Adrenal gland (tissue), 5 donors: Measurements from ENCODE around the gene MUC12.

Experiments
- POLR2A ChIP-seq, 2 donors: fragments of 450-650 bp; IDR thresholded peaks; one replicate each; pipeline ENCODE4 v1.6.1; 2017; ENCODE audit warnings: antibody characterized with exemption in 2 of 2, mild to moderate bottlenecking in 2 of 2, moderate library complexity in 1 of 2
- TF ChIP-seq, protein P1 (sequence below), 6 experiments: fragments of 450-650 bp in 4 of 6; fragments of 200-600 bp in 2 of 6; sonication (generic) in 1 of 6; IDR thresholded peaks; 1 replicate in 5 of 6; 2 replicates in 1 of 6; pipeline versions ENCODE4 v1.5.1 to v1.8.0; 2016 to 2021; ENCODE audit warnings: antibody characterized with exemption in 6 of 6, mild to moderate bottlenecking in 2 of 6, moderate library complexity in 1 of 6
- donor health status: DM: no; HTN: no; CAD: no.

DNA sequence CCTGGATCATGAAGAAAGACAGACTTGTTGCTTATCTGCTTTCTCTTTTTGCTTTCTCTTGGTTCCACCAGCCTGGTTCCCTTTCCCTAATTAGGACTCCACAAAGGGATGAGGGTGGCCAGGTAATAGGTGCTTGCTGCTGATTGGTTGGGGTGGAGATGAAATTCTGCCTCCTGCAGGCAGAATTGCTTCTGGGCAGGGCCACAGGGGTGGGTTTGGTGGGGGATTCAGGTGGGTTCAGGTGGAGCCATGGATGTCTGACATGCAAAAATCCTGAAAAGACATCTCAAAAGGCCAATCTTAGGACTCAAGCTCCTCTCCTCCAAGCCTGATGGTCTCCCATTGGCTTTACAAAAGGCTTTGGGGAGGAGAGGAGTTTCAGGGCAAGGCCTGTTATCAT is 48.3 kb upstream of the MUC12 start:
- no peak for TF ChIP-seq POLR2A (IDR thresholded peaks at IDR 0.05)
- TF ChIP-seq, protein P1, sequence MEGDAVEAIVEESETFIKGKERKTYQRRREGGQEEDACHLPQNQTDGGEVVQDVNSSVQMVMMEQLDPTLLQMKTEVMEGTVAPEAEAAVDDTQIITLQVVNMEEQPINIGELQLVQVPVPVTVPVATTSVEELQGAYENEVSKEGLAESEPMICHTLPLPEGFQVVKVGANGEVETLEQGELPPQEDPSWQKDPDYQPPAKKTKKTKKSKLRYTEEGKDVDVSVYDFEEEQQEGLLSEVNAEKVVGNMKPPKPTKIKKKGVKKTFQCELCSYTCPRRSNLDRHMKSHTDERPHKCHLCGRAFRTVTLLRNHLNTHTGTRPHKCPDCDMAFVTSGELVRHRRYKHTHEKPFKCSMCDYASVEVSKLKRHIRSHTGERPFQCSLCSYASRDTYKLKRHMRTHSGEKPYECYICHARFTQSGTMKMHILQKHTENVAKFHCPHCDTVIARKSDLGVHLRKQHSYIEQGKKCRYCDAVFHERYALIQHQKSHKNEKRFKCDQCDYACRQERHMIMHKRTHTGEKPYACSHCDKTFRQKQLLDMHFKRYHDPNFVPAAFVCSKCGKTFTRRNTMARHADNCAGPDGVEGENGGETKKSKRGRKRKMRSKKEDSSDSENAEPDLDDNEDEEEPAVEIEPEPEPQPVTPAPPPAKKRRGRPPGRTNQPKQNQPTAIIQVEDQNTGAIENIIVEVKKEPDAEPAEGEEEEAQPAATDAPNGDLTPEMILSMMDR (IDR thresholded peaks at IDR 0.05), result no peak
